Endometrial microvascular endothelial cells (primary cell): Measurements from ENCODE around the gene GABRE. TPM values are rescaled to one million over a fixed set of nuclear protein-coding genes. Genes with fewer than 3 reads are reported as not detected.
"Not testable (repeated sequence)": the region's sequence is repeated elsewhere in the genome, so short reads cannot be mapped to it uniquely, and the experiment has no call there.

Experiments
- in situ Hi-C: cut with HindIII; loops from 2 replicates; pipeline ENCODE4 v1.10.0; 2017; ENCODE audit warnings: low sequenced_read_pairs, low pct_unique_long_range_greater_than_20kb; ENCODE audit errors: inconsistent ontology term
- total RNA-seq: library from RNA; depleted of rRNA; stranded (reverse); fragments of >200 nt; gene quantifications from one replicate; pipeline ENCODE4 v1.2.3, GENCODE V29; 2015; ENCODE audit errors: inconsistent ontology term

The GABRE gene
- total RNA-seq, 1 donor from 2014 or later = 4.6 TPM

- in situ Hi-C loops = no loop called here
These were observed 1.3 kb downstream of the GABRE start for GRCh38 chrX:151973060-151973661.

GRCh38 chrX:151970661-151971060, 3.8 kb downstream of the GABRE start:
- in situ Hi-C loops = no loop called here

GRCh38 chrX:151970027-151970426, 4.4 kb downstream of the GABRE start:
- in situ Hi-C loops = no loop called here

- in situ Hi-C loops = no loop called here
These were observed 8.2 kb downstream of the GABRE start for GRCh38 chrX:151966236-151966635.

GRCh38 chrX:151962034-151962433, 12.4 kb downstream of the GABRE start:
- in situ Hi-C loops = no loop called here

- in situ Hi-C loops = no loop called here
These were observed 16.4 kb downstream of the GABRE start for GRCh38 chrX:151958101-151958500.

- in situ Hi-C loops = no loop called here
These were observed 19.7 kb downstream of the GABRE start for GRCh38 chrX:151954730-151955129.

- in situ Hi-C loops = no loop called here
These were observed 36.3 kb downstream of the GABRE start for GRCh38 chrX:151938172-151938571.

- in situ Hi-C loops = no loop called here
These were observed 39.1 kb downstream of the GABRE start for GRCh38 chrX:151935358-151935757.

- in situ Hi-C loops = no loop called here
These were observed 45.4 kb downstream of the GABRE start for GRCh38 chrX:151929126-151929525.

GRCh38 chrX:151923648-151924047, 50.8 kb downstream of the GABRE start:
- in situ Hi-C loops = no loop called here

- in situ Hi-C loops = no loop called here
These were observed 51.8 kb downstream of the GABRE start for GRCh38 chrX:151922692-151923091.

GRCh38 chrX:151921866-151922265, 52.6 kb downstream of the GABRE start:
- in situ Hi-C loops = no loop called here

GRCh38 chrX:151921292-151921691, 53.2 kb downstream of the GABRE start:
- in situ Hi-C loops = no loop called here

GRCh38 chrX:151920530-151920929, 53.9 kb downstream of the GABRE start:
- in situ Hi-C loops = no loop called here

- in situ Hi-C loops = no loop called here
These were observed 54.4 kb downstream of the GABRE start for GRCh38 chrX:151920101-151920500.

GRCh38 chrX:151919610-151920009, 54.9 kb downstream of the GABRE start:
- in situ Hi-C loops = no loop called here

GRCh38 chrX:151918736-151919135, 55.7 kb downstream of the GABRE start:
- in situ Hi-C loops = not testable (repeated sequence)

- in situ Hi-C loops = no loop called here
These were observed 61.7 kb downstream of the GABRE start, which contains the start of gene MAGEA4 for GRCh38 chrX:151912780-151913179. MAGEA4 (plus strand) TSS chrX:151912889; CDS start chrX:151923665, 10,776 bp downstream.

GRCh38 chrX:151912221-151912620, 62.3 kb downstream of the GABRE start:
- in situ Hi-C loops = no loop called here

GRCh38 chrX:151904989-151905388, 69.5 kb downstream of the GABRE start:
- in situ Hi-C loops = no loop called here
